ENCODE results near the gene KCTD21.

KCTD21 gene

DNA sequence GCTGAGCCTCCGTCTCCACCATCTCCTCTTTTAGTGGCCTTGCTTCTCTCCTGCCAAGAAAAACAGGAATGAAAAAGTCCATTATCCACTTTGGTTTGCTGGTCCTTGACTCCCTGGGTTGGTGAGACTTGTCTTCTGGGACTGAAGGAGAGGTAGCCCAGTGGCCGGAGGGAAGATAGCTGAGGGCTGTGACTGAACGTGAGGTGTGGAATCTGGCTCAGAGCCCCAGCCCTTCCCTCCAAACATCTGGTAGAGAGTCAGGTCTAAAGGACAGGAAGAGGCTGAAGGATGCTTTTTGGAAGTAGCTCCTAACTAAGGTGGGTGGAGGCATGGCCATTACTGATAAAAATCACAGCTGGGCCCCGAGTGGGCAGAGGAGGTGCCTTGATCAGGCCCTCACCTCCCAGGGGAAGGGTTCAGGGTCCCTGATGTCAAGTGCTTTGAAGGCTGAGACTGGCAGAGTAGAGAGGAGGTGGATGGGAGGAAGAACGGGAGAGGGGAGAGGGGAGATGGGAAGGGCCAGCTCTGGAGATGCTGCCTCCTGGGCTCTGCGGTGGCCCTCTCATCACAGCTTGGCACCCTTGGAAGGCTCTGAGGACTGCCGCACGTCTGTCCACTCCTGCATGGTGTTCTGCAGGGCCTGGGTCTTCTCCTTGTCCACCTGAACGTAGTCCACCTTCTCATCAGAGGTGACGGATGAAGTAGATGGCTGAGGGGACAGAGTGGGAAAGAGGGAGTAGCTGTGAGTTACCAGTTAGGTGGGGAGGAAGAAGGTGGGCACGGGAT is 30.5 kb upstream of the KCTD21 start:
- DNase-seq, result no peak

DNA sequence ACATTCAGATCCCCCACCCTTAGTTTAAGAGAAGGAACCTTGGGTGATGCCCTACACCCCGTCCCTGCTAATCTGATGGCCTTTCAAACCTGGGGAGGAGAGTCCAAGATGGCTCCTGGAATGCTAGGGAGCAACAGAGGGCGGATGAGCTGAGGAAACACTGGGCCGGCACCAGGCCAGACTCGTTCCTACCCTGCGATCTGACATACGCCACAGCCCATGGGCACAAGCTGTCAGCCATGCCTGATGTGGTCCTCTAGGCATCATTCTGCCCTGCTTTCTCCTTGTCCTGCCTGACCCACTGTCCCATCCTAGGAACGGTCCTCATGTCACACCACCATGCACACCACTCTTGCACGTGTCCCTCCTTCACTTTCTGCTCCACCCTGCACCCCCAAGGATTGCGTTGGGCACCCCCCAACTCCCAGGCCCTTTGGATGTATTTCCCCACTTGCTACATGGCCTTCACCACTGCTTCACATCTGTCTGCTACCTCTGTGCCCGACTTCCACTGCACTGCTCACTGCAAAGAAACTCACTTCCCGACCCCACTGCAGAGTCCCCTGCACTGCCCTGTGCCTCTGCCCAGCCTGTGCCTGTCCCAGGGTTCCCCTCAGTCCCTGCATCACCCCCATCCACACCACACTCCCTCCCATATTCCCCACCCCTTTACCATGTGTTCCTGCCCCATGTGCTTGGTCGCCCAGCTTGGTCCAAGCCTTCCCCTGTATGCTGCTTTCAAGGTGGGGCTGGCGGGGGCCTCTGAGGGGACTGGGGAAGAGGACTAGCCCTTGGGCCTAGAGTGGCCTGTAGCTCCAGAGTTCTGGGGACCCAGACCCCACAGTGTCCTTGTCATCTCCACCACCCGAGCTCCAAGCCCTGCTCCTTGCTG is 29.5 kb upstream of the KCTD21 start:
- no peak for DNase-seq

DNA sequence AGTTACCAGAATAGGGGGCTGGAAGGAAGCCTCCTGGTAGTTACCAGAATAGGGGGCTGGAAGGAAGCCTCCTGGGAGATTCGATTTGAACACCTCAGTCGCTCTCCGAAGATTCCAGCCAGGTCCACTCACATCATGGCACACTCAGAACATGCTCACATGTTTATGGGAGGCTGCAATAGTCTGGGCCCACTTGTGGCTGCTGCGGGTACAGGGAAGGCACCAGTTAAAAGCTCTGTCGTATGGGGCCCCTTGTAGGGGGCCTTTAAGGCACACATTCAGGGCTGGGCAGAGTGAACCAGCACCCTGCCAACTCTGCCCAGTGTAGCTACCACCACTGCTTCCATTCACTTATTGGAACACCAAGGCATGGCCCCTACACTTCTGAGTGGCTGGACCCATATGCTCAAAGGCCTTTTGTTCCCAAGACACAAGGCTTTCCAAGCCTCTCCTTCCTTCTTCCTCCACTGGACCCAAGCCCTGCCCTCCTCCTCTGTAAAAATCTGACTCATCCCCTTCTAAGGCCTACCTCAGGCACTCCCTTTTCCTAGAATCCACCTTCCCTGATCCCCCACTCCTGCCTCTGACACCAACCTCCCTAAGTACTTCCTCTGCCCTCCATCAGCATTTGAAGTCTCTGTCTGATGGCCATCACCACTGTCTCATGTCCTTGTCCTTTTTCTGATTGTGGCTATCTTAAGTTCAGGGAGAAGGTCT is 28.3 kb upstream of the KCTD21 start:
- no peak for DNase-seq

DNA sequence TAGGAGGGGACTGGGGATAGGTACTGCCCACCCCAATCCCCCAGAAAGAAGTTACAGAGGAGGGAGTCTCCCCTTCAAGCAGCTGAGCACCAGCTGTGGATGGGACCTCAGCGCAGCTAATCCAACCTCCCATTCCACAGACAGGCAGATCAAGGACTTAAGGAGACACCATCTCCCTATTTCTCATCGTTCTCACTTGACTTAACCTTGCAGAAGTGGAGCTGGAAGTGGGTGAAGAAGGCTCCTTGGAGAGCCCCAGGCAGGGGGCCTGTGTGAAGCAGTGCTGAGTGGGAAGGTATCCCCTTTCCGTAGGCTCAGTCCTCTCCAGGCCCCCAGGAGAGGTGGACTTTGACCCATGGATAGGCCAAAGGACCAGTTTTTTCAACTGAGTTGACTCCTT is 27.6 kb upstream of the KCTD21 start:
- DNase-seq, result no peak

DNA sequence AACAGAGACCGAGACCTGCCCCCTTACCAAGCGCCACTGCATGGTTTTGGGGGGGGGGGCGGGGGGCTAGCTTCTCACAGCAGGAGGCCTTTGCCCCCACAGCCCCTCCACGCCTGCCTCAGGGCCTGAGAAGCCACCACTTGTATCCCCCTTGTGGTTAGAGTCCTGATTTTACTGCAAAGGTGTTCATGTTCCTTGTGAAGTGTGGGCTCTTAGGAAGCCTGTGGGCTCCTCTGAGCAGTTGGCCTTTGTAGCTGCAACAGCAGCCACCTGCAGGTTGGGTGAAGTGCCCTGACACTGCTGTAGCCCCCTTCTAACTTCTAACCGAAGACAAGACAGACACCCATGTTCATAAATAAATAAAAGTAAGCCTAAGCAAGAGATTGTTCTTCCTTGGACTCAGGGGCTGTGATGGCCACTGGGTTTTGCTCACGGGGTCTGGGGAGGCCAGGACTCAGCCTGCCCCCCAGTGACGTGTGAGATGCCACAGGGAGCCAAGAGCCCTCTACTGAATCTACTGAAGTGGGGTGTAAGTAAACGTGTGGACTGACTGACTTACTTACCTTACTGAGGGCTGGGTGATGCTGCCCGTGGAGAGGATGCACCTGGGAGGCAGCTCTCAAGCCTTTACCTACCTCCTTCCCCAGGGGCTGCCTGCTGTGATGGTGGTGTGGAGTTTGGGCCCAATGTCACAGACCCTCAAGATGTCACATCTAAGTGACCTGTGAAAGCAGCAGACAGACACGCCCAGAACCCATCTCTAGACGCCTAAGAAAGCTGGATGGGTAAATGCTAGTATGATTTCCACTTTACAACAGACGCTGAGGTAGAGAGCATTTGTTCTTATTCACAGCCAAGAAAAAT is 26.1 kb upstream of the KCTD21 start:
- DNase-seq, result no peak

DNA sequence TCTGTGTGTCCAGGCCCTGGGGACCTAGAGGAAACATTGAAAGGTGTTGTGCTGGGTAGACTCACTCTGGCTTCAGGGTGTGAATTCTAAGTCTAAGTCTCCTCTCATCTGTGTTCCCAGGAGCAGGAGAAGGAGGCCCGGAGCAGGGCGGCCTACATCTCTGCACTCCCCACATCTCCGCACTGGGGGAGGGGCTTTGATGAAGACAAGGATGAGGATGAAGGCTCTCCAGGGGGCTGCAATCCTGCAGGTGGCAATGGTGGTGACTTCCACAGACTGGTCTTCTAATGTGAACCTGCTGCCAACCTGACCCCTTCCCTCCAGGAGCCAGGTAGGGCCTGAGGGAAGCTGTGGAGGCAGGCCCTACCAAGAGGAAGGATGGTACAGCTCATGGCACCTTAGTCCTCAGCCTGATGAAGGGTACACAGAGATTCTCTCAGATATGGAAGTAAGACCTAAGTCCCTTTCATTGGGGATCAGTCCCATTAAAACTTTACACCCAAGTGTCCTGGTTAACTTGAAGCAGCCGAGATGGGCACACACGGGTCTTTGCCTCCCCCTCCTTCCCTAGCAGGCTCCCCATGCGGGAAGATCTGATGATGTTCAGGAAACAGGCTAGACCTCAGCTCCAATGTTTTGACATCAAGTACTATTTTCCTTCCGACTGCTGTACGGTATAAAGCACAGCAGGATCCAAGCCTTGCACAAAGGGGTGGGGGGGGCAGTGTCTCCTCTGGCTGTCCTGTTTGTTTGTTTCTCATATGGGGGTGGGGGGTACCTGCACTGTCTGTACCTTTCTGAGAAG is 25.3 kb upstream of the KCTD21 start:
- DNase-seq, result no peak

DNA sequence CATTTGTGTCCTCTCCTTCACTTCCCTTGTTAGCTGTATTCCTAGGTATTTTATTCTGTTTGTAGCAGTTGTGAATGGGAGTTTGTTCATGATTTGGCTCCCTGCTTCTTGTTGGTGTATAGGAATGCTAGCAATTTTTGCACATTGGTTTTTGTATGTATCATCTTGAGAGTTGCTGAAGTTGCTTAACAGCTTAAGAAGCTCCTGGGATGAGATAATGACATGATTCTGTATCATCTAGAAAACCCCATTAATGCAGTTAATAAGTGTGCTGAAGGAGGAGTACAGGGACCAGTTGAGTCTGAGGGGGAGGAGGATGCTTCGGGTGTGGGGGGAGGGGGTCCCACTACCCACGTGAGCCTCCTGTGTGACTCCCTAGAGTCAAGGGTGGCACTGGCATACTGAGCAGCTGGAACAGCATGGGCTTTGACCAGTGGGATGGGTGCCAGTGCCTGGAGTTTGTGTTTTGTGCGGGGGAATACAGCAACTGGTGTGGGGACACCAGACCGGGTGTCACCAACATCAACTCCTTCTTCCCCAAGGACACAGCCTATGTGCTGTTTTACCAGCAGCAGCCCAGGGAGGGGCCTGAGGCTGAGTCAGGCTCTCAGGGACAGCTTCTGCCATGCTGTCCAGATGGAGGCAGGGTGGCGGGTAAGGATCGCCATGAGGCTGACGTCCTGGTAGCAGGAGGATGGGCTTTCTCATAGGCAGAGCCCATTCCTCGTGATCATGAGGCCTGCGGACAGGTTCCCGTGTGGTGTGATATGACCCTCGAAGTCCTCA is 24.4 kb upstream of the KCTD21 start:
- no peak for DNase-seq

DNA sequence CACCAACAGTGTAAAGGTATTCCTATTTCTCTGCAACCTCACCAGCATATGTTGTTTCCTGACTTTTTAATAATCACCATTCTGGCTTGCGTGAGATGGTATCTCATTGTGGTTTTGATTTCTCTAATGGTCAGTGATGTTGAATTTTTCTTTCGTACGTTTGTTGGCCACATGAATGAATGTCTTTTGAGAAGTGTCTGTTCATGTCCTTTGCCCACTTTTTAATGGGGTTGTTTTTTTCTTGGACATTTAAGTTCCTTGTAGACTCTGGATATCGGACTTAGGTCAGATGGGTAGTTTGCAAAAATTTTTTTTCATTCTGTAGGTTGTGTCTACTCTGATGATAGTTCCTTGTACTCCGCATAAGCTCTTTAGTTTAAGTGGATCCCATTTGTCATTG is 23.1 kb upstream of the KCTD21 start:
- DNase-seq, result no peak

DNA sequence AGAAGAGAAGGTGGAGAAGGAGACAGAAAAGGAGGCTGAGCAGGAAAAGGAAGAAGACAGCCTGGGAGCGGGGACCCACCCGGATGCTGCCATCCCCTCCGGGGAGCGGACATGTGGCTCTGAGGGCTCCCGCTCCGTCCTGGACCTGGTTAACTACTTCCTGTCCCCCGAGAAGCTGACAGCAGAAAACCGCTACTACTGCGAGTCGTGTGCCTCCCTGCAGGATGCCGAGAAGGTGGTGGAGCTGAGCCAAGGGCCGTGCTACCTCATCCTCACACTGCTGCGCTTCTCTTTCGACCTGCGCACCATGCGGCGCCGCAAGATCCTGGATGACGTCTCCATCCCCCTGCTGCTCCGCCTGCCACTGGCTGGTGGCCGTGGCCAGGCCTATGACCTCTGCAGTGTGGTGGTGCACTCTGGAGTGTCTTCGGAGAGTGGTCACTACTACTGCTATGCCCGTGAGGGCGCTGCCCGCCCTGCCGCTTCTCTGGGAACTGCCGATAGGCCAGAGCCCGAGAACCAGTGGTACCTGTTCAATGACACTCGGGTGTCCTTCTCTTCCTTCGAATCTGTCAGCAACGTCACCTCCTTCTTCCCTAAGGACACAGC is 21.7 kb upstream of the KCTD21 start:
- no peak for DNase-seq

DNA sequence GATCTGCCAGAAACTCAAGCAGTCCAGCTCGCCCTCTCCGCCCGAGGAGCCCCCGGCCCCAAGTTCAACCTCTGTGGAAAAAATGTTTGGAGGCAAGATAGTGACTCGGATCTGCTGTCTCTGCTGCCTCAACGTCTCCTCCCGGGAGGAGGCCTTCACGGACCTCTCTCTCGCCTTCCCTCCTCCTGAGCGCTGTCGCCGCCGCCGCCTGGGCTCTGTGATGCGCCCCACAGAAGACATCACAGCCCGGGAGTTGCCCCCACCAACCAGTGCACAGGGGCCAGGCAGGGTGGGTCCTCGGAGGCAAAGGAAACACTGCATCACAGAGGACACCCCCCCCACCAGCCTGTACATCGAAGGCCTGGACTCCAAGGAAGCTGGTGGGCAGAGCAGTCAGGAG is 21.1 kb upstream of the KCTD21 start:
- DNase-seq, result no peak

DNA sequence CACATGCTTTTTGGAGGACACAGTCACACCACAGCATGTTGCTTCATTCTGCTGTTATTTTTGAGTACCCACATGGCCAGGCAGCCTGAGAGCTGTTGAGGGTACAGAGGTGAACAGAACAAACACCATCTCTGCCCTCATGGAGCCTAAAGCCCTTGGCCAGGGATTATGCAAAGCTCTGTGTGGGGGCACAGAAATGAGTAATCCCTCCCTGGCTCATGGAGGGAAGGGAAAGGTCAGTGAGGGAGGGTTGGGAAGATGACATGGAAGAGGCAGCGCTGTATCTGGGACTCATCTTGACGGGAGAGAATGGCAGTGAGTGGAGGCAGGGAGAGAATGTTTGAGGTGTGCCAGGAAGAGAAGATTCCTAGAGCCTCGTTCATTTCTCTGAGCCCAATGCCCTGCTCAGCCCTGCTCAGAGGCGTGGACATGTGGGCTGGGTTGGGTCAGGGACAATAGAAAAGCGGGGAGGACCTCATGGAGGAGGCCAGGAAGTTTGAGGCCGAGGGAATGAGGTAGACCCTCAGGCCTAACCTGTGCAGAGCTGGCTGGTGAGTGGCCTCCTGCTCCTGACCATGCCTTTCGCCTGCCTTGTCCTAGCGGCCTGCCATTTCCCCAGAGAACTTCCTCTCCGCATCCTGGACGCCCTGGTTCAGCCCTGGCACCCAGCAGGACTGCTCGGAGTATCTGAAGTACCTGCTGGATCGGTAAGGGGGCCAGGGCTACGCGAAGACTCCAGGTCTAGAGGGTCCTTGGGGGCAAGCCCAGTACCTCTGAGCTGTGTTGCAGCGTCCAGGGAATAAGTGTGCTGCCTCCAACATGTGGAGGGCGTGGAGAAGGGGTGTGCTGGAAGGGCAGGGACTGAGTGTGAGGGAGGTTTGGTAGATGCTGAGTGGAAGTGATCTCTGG is 20.1 kb upstream of the KCTD21 start:
- DNase-seq, result no peak

DNA sequence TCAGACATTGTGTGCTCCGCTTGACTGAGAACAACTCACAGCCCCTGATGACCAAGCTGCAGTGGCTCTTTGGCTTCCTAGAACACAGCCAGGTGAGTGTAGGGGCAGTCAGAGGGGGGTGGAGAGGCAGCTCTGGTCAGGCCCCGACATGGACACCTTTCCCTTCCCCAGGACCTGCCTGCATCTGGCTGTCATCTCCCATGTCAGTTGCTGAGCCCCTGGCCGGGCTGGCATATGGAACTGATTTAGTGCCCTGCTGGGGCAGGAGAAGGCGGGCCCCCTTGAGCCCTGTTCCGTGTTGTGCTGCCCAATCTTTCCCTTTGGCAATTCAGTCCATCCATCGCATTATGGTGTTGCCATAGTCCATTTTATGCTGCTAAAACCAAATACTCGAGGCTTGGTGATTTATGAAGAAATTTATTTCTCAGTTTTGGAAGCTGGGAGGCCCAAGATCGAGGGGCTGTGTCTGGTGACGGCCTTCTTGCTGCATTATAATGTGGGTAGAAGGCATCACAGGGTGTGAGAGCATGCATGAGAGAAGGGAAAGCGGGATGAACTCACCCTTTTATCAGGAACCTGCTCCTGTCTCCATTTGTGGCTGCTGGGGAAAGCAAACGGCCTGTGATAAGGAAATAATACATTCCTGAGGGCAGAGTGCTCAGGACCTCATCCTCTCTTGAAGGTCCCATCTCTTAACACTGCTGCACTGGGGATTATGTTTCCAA is 19.3 kb upstream of the KCTD21 start:
- DNase-seq, result no peak

DNA sequence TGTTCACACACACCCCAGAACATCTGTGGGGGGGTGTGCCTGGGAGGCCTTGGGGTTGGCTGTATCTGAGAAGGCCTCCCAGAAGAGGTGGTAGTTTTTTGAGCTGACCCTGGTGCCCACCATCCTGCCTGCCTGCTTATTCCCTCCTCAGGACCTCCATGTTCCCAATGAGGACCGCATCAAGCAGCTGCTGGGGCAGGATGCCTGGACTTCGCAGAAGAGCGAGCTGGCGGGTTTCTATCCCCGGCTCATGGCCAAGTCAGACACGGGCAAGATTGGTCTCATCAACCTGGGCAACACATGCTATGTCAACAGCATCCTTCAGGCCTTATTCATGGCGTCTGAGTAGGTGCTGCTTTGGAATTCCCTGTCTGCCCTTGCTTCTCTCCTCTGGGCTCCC is 17.3 kb upstream of the KCTD21 start:
- no peak for DNase-seq

DNA sequence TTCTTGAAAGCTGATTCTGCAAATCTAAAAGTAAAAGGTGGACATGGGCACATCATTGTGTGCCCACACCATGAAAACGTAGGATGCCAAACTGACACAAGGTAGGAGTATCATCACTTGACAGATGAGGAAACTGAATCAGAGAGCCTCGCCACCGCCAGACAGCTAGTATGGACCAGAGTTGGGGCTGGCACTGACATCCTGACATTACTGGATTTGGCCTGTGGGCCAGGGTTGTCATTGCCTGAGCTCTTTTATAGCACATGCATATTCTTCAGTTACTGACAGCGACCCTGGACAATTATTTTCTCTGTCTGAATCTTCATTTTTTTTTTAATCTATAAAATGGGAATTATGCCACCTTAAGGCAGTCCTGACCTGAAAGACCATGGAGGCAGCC is 16.8 kb upstream of the KCTD21 start:
- DNase-seq, result no peak

DNA sequence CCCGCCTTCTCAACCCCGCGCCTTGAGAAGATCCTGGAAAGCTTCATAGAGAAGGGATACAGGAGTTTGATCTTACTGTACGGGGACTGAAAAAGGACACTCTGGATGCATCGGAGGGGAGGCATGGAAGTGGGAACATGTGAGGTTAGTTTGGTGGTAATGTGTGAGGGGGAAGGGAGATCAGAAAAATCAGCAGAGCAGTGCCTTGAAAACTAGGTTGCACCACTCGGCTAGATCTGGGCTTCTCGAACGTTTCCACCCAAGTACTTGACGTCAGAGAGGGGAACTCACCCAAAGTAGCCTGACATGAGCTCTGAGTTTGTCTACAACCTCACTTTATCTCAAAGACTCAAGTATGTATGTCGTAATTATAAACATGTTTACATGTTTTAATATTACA is 14.8 kb upstream of the KCTD21 start:
- no peak for DNase-seq

DNA sequence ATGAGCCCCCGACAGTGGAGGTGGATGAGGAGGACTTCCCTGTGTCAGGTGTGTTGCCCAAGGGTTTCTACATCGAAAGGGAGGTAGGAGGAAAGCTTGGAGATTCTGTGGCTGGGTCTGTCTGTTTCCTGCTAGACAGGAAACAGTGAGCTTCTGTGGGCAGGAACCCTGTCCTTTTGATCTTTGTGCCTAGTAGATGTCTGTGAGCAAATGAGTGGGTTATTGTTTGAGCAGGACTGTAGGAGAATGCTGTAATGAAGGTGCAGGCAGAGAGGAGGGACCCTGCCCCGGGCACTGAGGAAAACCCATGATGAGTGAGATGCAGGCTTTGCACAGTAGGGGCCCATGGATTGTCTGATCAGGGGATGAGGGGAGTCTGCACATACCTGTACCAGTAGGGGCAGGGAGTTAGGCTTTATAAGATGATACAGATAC is 14.3 kb upstream of the KCTD21 start:
- no peak for DNase-seq

DNA sequence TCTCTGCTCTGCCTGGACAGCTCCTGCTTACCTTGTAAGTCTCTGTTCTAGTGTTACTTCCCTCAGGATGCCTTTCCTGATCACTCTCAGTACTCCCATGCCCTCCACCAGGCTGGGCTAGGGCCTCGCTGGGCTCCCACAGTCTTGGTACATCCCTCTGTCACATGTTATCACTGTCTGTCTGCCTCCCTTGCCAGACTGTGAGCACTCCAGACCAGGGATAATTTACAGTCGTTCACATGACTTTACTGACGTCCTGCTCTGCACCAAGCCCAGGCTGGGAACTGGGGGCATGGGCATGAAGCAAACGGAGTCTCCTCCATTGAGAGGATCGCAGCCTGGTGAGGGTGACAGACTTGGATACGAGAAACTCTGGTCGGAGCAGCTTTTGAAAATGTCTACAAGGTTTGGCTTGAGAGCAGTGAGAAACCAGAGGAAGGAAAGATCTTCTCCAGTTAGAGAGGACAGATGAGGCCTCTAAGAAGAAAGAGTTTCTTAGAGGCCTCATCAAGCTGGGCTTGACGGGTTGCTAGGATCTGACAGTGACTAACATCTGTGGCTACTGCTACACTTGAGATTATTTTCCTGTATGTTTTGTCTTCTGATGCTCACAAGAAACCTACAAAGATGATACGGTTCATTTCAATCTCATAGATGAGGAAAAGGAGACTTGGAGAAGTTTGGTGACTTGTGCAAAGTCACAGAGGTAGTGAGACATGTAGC is 12.8 kb upstream of the KCTD21 start:
- DNase-seq, result no peak

DNA sequence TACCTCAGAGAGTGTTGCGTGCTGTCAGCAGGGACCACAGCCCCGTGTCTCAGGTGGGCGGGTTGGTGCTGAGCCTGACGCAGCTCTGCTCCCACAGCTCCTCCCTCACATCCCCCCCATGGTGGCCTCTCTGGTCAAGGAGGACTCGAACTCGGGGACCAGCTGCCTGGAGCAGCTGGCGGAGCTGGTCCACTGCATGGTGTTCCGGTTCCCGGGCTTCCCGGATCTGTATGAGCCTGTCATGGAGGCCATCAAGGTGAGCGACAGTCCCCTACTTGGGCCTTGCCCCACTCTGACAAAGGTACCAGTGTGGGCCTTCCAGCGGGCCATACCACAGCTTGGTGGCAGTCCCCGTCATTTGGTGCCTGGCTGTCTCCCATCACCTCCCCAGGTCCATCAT is 12.1 kb upstream of the KCTD21 start:
- DNase-seq, result no peak
